Activated CD8-positive, alpha-beta memory T cell treated with anti-CD3 and anti-CD28 coated beads, Interleukin-2, amount 50 U/mL, for 48 hours (primary cell): Measurements from ENCODE around the gene XPO1.
"Not testable (repeated sequence)": the region's sequence is repeated elsewhere in the genome, so short reads cannot be mapped to it uniquely, and the experiment has no call there.

ENCODE experiments used
- DNase-seq: peaks from one replicate; pipeline ENCODE4 v3.0.0-alpha.2; 2020

Gene XPO1

GRCh38 chr2:61465045-61465444 lies 73.1 kb downstream of the XPO1 start:
- no peak for DNase-seq

GRCh38 chr2:61463769-61464475 lies 74.2 kb downstream of the XPO1 start:
- no peak for DNase-seq

- DNase-seq = no peak
These were observed 76.8 kb downstream of the XPO1 start for GRCh38 chr2:61461404-61461803.

- no peak for DNase-seq
These were observed 78.0 kb downstream of the XPO1 start for GRCh38 chr2:61460163-61460562.

GRCh38 chr2:61456746-61457420 lies 81.3 kb downstream of the XPO1 start:
- no peak for DNase-seq

- no peak for DNase-seq
These were observed 81.9 kb downstream of the XPO1 start for GRCh38 chr2:61456070-61456745.

GRCh38 chr2:61454972-61455371 lies 83.2 kb downstream of the XPO1 start:
- DNase-seq = not testable (repeated sequence)

- no peak for DNase-seq
These were observed 83.8 kb downstream of the XPO1 start for GRCh38 chr2:61454383-61454782.

GRCh38 chr2:61452392-61452791 lies 85.8 kb downstream of the XPO1 start:
- no peak for DNase-seq

GRCh38 chr2:61451178-61451577 lies 87.0 kb downstream of the XPO1 start:
- DNase-seq = no peak

GRCh38 chr2:61450144-61450543 lies 88.0 kb downstream of the XPO1 start:
- DNase-seq = no peak

GRCh38 chr2:61448229-61448628 lies 89.9 kb downstream of the XPO1 start:
- no peak for DNase-seq

GRCh38 chr2:61446971-61447370 lies 91.2 kb downstream of the XPO1 start:
- DNase-seq = not testable (repeated sequence)

- DNase-seq = no peak
These were observed 94.7 kb downstream of the XPO1 start for GRCh38 chr2:61443342-61444041.

- no peak for DNase-seq
These were observed 98.7 kb downstream of the XPO1 start for GRCh38 chr2:61439241-61440002.

GRCh38 chr2:61438670-61439069 lies 99.5 kb downstream of the XPO1 start:
- DNase-seq = no peak

- DNase-seq = no peak
These were observed 101.0 kb downstream of the XPO1 start for GRCh38 chr2:61437170-61437569.

GRCh38 chr2:61436092-61436491 lies 102.1 kb downstream of the XPO1 start:
- no peak for DNase-seq

GRCh38 chr2:61435291-61435690 lies 102.9 kb downstream of the XPO1 start:
- DNase-seq = no peak

GRCh38 chr2:61434314-61434713 lies 103.8 kb downstream of the XPO1 start:
- DNase-seq = no peak

GRCh38 chr2:61433606-61434005 lies 104.5 kb downstream of the XPO1 start:
- no peak for DNase-seq

- no peak for DNase-seq
These were observed 105.2 kb downstream of the XPO1 start for GRCh38 chr2:61432990-61433389.

GRCh38 chr2:61431345-61431744 lies 106.8 kb downstream of the XPO1 start:
- DNase-seq = no peak
